ENCODE results near the gene ALOX5AP.

Gene ALOX5AP

GRCh38 chr13:30718661-30719524, 16.4 kb upstream of the ALOX5AP start:
- no peak overlapping the region for H3K4me2 ChIP-seq (ENCODE audit: insufficient read depth, low read length)
- DNase-seq: no peak
- H3K27ac ChIP-seq (ENCODE audit: low read length): no peak overlapping the region
- H2AFZ ChIP-seq (ENCODE audit: low read depth, low read length): no peak overlapping the region
- no peak overlapping the region for H3K4me3 ChIP-seq (ENCODE audit: low read depth in 1 of 2, low read length in 2 of 2)
- H3K27me3 ChIP-seq (ENCODE audit: insufficient read depth, low read length, poor library complexity): no peaks in the 10 kb centered on the region
- TF ChIP-seq CTCF (IDR thresholded peaks at IDR 0.05; ENCODE audit: borderline replicate concordance, extremely low read depth, low read length, poor library complexity, severe bottlenecking) (no peak), EZH2 (IDR thresholded peaks at IDR 0.05; ENCODE audit: borderline replicate concordance, low read depth, low read length, severe bottlenecking) (no peak)
- no peak for ATAC-seq (ENCODE audit: insufficient read depth, low read depth)
- H3K36me3 ChIP-seq (ENCODE audit: insufficient read depth, low read length): no peaks in the 10 kb centered on the region
- H3K9me3 ChIP-seq (ENCODE audit: insufficient read depth, low read length, severe bottlenecking): no peaks in the 10 kb centered on the region
- no peaks in the 10 kb centered on the region for H3K79me2 ChIP-seq (ENCODE audit: insufficient read depth, low read length)
- no peaks in the 10 kb centered on the region for H4K20me1 ChIP-seq (ENCODE audit: insufficient read depth, low read length)
- 0 out of 2 replicates have a peak, but pooled peaks cover 6% of the 10 kb centered on the region for H3K4me1 ChIP-seq (ENCODE audit: insufficient read depth, low read length)
- H3K9ac ChIP-seq (ENCODE audit: low read depth, low read length): no peak overlapping the region

GRCh38 chr13:30719525-30719914, 15.8 kb upstream of the ALOX5AP start:
- TF ChIP-seq CTCF (IDR thresholded peaks at IDR 0.05; ENCODE audit: borderline replicate concordance, extremely low read depth, low read length, poor library complexity, severe bottlenecking) (no peak), EZH2 (IDR thresholded peaks at IDR 0.05; ENCODE audit: borderline replicate concordance, low read depth, low read length, severe bottlenecking) (no peak)
- H3K4me3 ChIP-seq (ENCODE audit: low read depth in 1 of 2, low read length in 2 of 2): no peak overlapping the region
- no peaks in the 10 kb centered on the region for H3K9me3 ChIP-seq (ENCODE audit: insufficient read depth, low read length, severe bottlenecking)
- no peak for ATAC-seq (ENCODE audit: insufficient read depth, low read depth)
- no peak for DNase-seq
- no peak overlapping the region for H3K9ac ChIP-seq (ENCODE audit: low read depth, low read length)
- no peak overlapping the region for H2AFZ ChIP-seq (ENCODE audit: low read depth, low read length)
- no peak overlapping the region for H3K27ac ChIP-seq (ENCODE audit: low read length)
- H3K27me3 ChIP-seq (ENCODE audit: insufficient read depth, low read length, poor library complexity): no peaks in the 10 kb centered on the region
- no peak overlapping the region for H3K4me2 ChIP-seq (ENCODE audit: insufficient read depth, low read length)
- 0 out of 2 replicates have a peak, but pooled peaks cover 6% of the 10 kb centered on the region for H3K4me1 ChIP-seq (ENCODE audit: insufficient read depth, low read length)
- H3K36me3 ChIP-seq (ENCODE audit: insufficient read depth, low read length): no peaks in the 10 kb centered on the region
- no peaks in the 10 kb centered on the region for H3K79me2 ChIP-seq (ENCODE audit: insufficient read depth, low read length)
- no peaks in the 10 kb centered on the region for H4K20me1 ChIP-seq (ENCODE audit: insufficient read depth, low read length)

GRCh38 chr13:30720172-30720869, 15.0 kb upstream of the ALOX5AP start:
- no peaks in the 10 kb centered on the region for H3K27me3 ChIP-seq (ENCODE audit: insufficient read depth, low read length, poor library complexity)
- H4K20me1 ChIP-seq (ENCODE audit: insufficient read depth, low read length): no peaks in the 10 kb centered on the region
- H3K4me3 ChIP-seq (ENCODE audit: low read depth in 1 of 2, low read length in 2 of 2): no peak overlapping the region
- no peaks in the 10 kb centered on the region for H3K36me3 ChIP-seq (ENCODE audit: insufficient read depth, low read length)
- TF ChIP-seq CTCF (IDR thresholded peaks at IDR 0.05; ENCODE audit: borderline replicate concordance, extremely low read depth, low read length, poor library complexity, severe bottlenecking) (no peak), EZH2 (IDR thresholded peaks at IDR 0.05; ENCODE audit: borderline replicate concordance, low read depth, low read length, severe bottlenecking) (no peak)
- peak; percentile 33; the same call in 1 of the 3 replicates for ATAC-seq (ENCODE audit: insufficient read depth, low read depth)
- H3K9me3 ChIP-seq (ENCODE audit: insufficient read depth, low read length, severe bottlenecking): no peaks in the 10 kb centered on the region
- no peak overlapping the region for H3K4me2 ChIP-seq (ENCODE audit: insufficient read depth, low read length)
- H3K27ac ChIP-seq (ENCODE audit: low read length): no peak overlapping the region
- H3K9ac ChIP-seq (ENCODE audit: low read depth, low read length): no peak overlapping the region
- H2AFZ ChIP-seq (ENCODE audit: low read depth, low read length): no peak overlapping the region
- H3K4me1 ChIP-seq (ENCODE audit: insufficient read depth, low read length): 0 out of 2 replicates have a peak, but pooled peaks cover 6% of the 10 kb centered on the region
- DNase-seq: no peak
- no peaks in the 10 kb centered on the region for H3K79me2 ChIP-seq (ENCODE audit: insufficient read depth, low read length)
